Testis (tissue), 2 donors: ENCODE measurements around the gene MAB21L3.

Source experiments
- POLR2A ChIP-seq: fragments of 450-650 bp; IDR thresholded peaks from one replicate; pipeline ENCODE4 v1.6.1; 2017; ENCODE audit warnings: antibody characterized with exemption, mild to moderate bottlenecking, moderate library complexity
- TF ChIP-seq, protein P1 (sequence below), 3 experiments: fragments of 450-650 bp in 2 of 3; fragments of 200-600 bp in 1 of 3; sonication (generic) in 1 of 3; IDR thresholded peaks; one replicate each; pipeline ENCODE4 v1.5.1; 2016 to 2019; ENCODE audit warnings: antibody characterized with exemption in 3 of 3, mild to moderate bottlenecking in 2 of 3, moderate library complexity in 1 of 3

- no peak for TF ChIP-seq POLR2A
- TF ChIP-seq, protein P1, sequence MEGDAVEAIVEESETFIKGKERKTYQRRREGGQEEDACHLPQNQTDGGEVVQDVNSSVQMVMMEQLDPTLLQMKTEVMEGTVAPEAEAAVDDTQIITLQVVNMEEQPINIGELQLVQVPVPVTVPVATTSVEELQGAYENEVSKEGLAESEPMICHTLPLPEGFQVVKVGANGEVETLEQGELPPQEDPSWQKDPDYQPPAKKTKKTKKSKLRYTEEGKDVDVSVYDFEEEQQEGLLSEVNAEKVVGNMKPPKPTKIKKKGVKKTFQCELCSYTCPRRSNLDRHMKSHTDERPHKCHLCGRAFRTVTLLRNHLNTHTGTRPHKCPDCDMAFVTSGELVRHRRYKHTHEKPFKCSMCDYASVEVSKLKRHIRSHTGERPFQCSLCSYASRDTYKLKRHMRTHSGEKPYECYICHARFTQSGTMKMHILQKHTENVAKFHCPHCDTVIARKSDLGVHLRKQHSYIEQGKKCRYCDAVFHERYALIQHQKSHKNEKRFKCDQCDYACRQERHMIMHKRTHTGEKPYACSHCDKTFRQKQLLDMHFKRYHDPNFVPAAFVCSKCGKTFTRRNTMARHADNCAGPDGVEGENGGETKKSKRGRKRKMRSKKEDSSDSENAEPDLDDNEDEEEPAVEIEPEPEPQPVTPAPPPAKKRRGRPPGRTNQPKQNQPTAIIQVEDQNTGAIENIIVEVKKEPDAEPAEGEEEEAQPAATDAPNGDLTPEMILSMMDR (IDR thresholded peaks at IDR 0.05), result no peak
Measured at GRCh38 chr1:116110567-116111523, at the start of gene MAB21L3.
